Measurements from ENCODE around the gene RASGRF1.

RASGRF1 gene

DNA sequence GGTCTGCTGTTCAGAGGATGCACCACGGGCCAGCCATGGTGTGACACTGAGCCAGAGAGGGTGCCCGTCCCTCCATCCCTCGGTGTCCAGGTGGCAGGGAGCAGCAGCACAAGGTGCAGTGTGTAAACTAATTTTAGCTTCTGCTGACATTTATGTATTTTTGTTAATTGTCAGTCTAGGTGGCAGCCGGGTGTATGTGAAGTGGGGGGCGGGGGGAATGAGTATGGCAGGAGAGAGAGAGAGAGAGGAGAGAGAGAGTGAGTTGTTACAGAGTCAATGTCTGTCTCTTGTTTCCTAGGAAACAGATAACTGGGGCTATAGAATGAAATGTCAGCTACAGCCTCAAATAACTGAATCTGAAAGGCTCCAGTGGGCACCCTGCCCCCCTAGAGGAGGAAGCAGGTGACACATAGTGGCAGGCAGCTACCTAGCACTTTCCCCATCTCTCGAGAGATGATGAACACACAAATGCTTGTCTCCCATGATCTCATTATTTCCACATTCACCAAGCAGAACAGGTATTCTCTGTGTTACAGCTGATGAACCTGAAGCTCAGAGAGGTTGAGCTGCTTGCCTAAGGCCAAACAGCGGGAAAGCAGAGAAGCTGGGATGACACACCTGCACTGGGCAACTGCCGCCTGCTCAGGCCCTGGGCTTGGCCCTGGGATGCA lies 24.7 kb downstream of the RASGRF1 start:
- FAIRE-seq, result no peak

GRCh38 chr15:79065361-79065705 lies 25.2 kb downstream of the RASGRF1 start:
- FAIRE-seq, result no peak

DNA sequence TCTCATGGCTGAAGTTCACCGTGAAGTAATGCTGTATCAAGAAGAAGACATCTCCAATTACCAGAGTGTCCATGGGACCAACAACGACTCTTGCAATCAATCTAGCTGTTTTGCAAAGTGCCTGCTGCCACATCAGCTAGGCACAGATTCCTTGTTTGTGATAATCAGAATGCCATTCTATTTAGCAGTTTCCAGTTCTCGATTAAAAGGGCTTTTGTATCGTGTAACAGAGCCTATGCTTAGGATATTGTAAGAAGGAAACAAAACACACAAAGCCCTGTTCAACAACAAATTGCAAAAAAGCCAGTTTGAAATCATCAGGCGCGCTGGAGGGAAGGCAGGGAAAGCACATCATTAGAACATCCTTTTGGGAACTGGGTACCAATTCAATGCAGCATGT lies 26.1 kb downstream of the RASGRF1 start:
- no peak for FAIRE-seq

DNA sequence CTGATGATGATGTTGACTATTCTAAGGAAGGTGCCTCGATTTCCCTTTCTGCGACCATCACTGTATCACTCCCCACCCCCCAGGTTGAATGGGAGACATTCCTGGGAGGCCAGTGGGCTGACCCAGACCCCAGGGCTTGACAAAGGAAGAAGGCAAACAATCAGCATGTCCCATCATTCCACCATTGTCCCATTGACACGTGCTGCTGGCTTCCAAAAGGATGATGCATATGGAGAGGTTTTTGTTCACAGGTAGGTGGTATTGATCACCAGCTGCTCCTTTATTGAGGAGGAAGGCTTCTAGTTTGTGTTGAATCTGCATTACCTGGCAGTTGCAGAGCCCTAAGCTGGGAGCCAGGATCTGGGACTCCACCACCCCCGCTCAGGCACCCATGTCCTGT lies 30.4 kb downstream of the RASGRF1 start:
- no peak for FAIRE-seq

DNA sequence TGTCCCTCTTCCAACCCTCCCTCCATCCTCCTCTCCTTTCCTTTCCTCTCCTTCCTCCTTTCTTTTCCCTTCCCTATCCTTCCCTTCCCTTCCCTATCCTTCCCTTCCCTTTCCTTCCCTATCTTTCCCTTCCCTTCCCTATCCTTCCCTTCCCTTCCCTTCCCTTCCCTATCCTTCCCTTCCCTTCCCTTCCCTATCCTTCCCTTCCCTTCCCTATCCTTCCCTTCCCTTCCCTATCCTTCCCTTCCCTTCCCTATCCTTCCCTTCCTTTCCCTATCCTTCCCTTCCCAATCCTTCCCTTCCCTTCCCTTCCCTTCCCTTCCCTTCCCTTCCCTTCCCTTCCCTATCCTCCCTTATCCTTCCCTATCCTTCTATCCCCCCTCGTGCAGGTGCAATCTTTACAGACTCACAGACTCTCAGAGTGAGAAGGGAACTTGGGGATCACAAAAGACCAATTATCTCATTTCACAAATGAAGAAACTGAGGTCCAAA lies 31.5 kb downstream of the RASGRF1 start:
- no peak for FAIRE-seq

DNA sequence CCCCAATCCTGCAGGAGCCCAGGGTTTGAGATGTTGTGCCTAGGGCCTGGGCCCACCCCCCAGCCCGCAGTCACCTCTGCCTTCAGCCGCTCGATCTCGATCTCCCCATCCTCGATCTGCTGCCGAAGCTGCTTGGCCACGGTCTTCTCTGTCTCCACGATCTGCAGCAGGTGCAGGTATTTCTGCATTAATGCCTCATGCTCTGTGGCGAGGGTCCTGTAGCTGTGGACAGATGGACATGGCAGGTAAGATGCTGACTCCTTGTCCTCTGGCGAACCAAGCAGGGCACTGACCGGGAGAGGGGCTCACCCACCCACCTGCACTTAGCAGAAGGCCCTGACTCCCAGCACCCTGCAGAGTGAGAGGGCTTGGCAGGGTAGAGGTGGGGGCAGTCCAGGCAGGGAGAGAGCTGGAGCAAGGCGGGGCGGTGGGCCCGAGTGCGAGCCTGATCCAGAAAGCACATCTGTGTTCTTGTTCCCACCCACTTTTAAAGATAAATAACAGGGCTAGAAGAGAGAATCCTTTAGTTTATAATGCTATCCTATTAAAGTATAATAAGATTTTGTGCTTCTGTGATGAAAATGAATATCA lies 32.2 kb downstream of the RASGRF1 start:
- no peak for FAIRE-seq

- FAIRE-seq, result no peak
These were observed 33.5 kb downstream of the RASGRF1 start for GRCh38 chr15:79057050-79057449.

DNA sequence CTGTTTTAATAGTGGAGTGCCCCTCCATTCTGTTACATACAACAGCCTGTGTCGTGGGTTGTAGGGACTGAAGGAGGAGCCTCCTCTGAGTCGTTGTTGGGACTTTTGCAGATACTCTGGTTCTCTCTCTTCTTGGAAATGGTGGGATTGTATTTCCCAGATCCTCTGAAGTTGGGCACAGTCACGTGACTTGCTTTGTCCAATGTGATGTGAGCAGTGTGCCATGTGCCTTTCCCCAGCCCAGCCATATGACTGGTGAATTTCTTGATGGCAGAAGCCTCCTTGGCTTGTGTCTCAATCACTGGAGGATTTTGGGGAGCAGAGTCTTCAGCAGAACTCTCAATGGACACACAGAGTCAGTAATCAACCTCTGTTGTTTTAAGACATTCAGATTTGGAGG lies 36.2 kb downstream of the RASGRF1 start:
- no peak for FAIRE-seq

DNA sequence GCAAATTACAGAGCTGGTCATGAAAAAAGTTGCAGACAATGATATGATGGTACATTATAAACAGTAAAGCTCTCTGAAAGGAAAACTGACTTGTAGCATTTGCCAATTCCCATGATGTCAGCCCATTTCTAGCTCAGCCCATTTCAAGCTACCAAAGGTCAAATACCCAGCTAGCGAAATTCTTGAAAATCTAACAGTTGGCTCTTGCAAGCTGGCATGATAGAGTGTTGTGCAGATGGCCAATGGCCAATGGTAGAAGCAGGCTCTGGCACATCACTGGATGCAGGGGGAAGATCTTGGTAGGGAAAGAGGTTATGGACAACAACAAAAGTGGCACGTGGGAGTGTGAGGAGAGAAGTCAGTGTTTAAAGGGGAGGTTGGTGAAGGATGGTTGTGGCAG lies 36.7 kb downstream of the RASGRF1 start:
- FAIRE-seq, result no peak

DNA sequence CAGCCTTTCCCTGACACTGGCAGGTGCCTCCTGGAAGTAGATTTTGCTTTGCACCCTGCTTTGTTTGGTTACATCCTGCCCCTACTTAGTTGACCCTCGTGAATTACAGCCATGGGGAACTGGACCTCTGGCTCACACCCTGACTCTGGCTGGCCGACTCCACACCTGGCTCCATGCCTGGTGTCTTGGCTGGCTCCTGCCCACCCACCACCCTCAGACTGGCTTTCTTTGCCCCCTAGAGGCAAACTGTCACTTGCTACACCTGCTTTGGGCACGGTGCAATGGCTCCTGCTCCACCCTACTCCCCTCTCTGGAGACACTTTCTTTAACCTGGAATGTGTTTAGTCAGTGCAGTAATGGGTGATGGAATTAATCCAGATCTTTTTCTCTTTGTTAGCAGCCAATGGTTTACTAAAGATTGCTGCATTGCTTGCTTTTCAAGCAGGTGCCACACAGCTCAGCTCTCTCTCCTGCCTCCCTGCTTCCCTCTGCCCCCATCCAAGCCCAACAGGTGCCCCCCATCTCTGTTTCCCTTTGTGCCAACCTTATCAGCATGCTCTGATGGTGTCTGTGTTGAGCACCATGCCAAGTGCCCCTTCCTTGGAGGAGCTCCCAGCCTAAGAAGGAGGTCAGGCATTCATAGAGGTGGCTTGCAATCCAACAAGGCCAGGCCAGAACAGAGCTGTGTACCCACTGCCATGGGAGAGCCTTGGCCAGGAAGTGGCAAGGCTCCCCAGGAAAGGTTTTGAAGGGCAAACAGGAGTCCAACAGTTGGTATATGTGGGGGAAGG lies 38.4 kb downstream of the RASGRF1 start:
- no peak for FAIRE-seq

GRCh38 chr15:79051029-79051428 lies 39.6 kb downstream of the RASGRF1 start:
- FAIRE-seq, result no peak

GRCh38 chr15:79050341-79050740 lies 40.2 kb downstream of the RASGRF1 start:
- FAIRE-seq, result no peak

DNA sequence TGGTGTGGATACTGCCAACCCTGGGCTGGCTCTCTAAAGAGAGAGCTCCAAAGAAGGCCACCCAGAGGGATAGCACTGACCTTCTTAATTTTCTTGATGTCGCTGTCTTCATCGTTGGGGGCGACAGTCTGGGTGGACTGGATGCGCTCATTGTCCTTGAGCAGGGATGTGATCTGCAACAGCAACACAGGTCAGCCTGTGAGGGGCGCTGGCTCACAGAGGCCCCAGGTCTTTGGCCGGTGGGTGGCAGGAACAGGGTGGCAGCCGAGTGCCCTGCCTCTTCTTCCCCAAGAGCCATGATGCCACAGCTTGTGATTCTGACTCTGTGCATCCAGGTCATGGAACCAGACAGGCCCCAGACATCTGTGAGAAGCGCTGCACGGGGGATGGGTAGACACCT lies 41.2 kb downstream of the RASGRF1 start:
- FAIRE-seq, result no peak

GRCh38 chr15:79047676-79048439 lies 42.7 kb downstream of the RASGRF1 start:
- FAIRE-seq, result no peak

- no peak for FAIRE-seq
These were observed 43.7 kb downstream of the RASGRF1 start for GRCh38 chr15:79046691-79047404.

DNA sequence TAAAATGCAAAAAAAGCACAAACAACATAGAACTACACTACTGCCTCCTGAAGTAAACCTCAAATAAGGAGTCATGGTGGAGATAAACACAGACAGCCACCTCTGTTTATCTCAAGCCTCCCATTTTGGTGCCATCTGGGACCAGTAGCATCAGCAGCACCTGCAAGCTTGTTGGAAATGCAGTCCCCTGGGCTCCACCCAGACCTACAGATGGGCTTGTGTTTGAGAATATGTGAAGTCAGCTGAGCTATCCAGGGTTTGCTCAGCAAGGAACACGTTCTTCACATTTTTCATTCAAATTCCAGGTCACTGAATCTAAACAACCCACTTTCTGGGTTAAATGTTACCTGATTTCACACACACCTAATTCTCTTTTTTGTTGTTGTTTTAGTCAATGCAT lies 45.5 kb downstream of the RASGRF1 start:
- FAIRE-seq, result no peak

DNA sequence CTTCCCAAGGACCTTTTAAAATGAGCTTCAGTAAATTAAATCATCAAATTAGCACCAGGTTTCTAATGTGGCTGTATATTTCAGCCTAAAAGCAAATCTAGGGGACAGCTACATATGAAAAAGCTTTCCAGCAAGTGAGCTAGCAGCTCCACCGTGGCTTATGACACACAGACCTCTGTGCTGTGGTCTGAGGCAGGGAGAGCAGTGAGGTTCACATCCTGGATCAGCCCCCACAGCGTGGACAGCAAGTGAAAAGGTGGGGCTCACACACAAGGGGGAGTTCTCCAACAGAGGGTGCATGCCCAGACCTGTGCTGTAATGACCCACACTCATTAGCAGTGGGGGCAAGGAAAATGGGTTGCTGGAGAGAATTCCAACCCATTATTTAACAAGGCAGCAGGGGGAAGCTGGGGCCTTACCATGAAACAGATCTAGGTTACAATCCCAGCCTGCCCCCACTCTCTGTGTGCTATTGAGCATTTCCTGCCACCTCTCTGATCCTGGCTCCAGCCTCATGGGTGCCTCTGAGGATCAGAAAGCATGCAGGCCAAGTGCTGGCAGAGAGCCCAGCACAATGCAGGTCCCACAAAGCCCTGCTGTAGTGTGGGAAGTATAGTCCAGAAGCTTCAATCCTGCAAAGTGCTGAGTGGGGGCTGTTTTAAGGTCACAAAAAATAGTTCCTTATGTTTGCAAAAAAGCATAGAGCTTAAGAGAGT lies 48.2 kb downstream of the RASGRF1 start:
- FAIRE-seq, result no peak

DNA sequence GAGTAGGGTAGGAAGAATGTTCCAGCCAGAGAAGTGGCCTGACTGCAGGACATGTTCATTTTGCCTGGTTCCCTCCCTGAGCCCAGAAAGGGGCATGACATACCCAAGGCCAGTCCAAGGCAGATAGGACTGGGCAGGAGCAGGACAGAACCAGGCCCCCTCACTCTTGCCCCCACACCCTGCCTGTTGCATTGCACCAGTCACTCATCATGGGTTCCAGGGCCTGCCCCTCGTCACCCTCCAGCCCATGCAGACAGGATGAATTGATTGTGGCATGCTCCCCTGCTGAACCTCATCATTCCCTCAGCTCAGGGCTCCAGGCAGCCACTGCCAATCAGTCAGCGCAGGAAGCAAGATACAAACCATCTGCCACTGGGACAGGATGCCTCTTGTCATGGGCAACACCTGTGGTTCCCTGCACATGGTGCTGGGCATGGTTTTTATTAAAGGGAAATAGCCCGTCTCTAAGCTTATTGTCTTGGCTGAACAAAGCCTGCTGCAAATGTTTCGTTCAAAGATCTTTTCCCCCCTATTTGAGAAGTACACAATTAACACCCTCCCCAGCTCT lies 48.9 kb downstream of the RASGRF1 start:
- FAIRE-seq, result no peak

DNA sequence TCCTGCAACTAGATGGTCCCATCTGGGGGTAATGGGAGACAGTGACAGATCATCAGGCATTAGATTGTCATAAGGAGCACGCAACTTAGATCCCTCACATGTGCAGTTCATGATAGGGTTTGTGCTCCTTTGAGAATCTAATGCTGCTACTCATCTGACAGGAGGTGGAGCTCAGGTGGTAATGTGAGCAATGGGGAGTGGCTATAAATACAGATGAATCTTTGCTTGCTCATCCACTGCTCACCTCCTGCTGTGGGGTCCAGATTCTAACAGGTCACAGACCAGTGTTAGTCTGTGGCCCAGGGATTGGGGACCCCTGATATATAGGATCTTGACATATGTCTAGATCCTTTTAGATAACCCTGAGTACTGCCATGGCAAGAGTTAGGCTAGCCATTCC lies 52.7 kb downstream of the RASGRF1 start:
- FAIRE-seq, result no peak

- FAIRE-seq, result no peak
These were observed 54.3 kb downstream of the RASGRF1 start for GRCh38 chr15:79036323-79036722.

- FAIRE-seq, result no peak
These were observed 54.8 kb downstream of the RASGRF1 start for GRCh38 chr15:79035814-79036213.
